ENCODE data around the gene CSRNP3. TPM values are rescaled to one million over a fixed set of nuclear protein-coding genes. Genes with fewer than 3 reads are reported as not detected.

The CSRNP3 gene
- total RNA-seq, 1 experiment from 2014 or later = 0.41 TPM

GRCh38 chr2:165716091-165716490 lies 246.6 kb downstream of the CSRNP3 start:
- no peak for DNase-seq
- Histone ChIP-seq H3K4me1 (replicated peaks; ENCODE audit: insufficient read depth) (no peaks in the 10 kb centered on the region), H3K4me3 (no peak overlapping the region), H2AFZ (no peak overlapping the region), H3K27me3 (ENCODE audit: insufficient read depth, low read depth) (no peaks in the 10 kb centered on the region), H3K4me2 (no peak overlapping the region), H3K79me2 (ENCODE audit: low read depth) (no peaks in the 10 kb centered on the region), H3K9me2 (ENCODE audit: insufficient read depth) (no peaks in the 10 kb centered on the region), H3K9me3 (ENCODE audit: insufficient read depth, low read depth) (no peaks in the 10 kb centered on the region), H3F3A (ENCODE audit: insufficient read depth, low read depth) (no peaks in the 10 kb centered on the region), H3K36me3 (ENCODE audit: low read depth) (no peaks in the 10 kb centered on the region), H3K27ac (no peak overlapping the region), H4K20me1 (ENCODE audit: insufficient read depth) (no peaks in the 10 kb centered on the region)
- POLR2A ChIA-PET (ENCODE audit: unreplicated experiment) = no interaction called here
- BruUV-seq (replicated peaks) = no TSS peak
- CTCF ChIA-PET = no interaction called here
- intact Hi-C loops (cut with micrococcal nuclease; ENCODE audit: unreplicated experiment) = no loop called here
- no peak for TF ChIP-seq CTCF (conservative IDR thresholded peaks at IDR 0.05)
- TF ChIP-seq EZH2 (IDR thresholded peaks at IDR 0.05; ENCODE audit: low read depth) = no peak

- BruUV-seq (replicated peaks) = no TSS peak
- no peak for DNase-seq
- H3K9me2 ChIP-seq (ENCODE audit: insufficient read depth) = no peaks in the 10 kb centered on the region
- no peaks in the 10 kb centered on the region for H3K9me3 ChIP-seq (ENCODE audit: insufficient read depth, low read depth)
- no peaks in the 10 kb centered on the region for H4K20me1 ChIP-seq (ENCODE audit: insufficient read depth)
- TF ChIP-seq EZH2 (IDR thresholded peaks at IDR 0.05; ENCODE audit: low read depth) (no peak), CTCF (conservative IDR thresholded peaks at IDR 0.05) (no peak)
- H3K27ac ChIP-seq = no peak overlapping the region
- ChIA-PET POLR2A (ENCODE audit: unreplicated experiment) (no interaction called here), CTCF (no interaction called here)
- no peaks in the 10 kb centered on the region for H3K36me3 ChIP-seq (ENCODE audit: low read depth)
- intact Hi-C loops (cut with micrococcal nuclease; ENCODE audit: unreplicated experiment) = no loop called here
- no peak overlapping the region for H3K4me2 ChIP-seq
- no peaks in the 10 kb centered on the region for H3K27me3 ChIP-seq (ENCODE audit: insufficient read depth, low read depth)
- no peak overlapping the region for H2AFZ ChIP-seq
- H3K4me3 ChIP-seq = no peak overlapping the region
- H3F3A ChIP-seq (ENCODE audit: insufficient read depth, low read depth) = no peaks in the 10 kb centered on the region
- no peaks in the 10 kb centered on the region for H3K4me1 ChIP-seq (replicated peaks; ENCODE audit: insufficient read depth)
- no peaks in the 10 kb centered on the region for H3K79me2 ChIP-seq (ENCODE audit: low read depth)
Observed at GRCh38 chr2:165718610-165719210, 249.2 kb downstream of the CSRNP3 start.

GRCh38 chr2:165720511-165720910 lies 251.0 kb downstream of the CSRNP3 start:
- TF ChIP-seq CTCF (conservative IDR thresholded peaks at IDR 0.05) = no peak
- TF ChIP-seq EZH2 (IDR thresholded peaks at IDR 0.05; ENCODE audit: low read depth) = no peak
- intact Hi-C loops (cut with micrococcal nuclease; ENCODE audit: unreplicated experiment) = no loop called here
- H3F3A ChIP-seq (ENCODE audit: insufficient read depth, low read depth) = no peaks in the 10 kb centered on the region
- no peaks in the 10 kb centered on the region for H3K9me2 ChIP-seq (ENCODE audit: insufficient read depth)
- POLR2A ChIA-PET (ENCODE audit: unreplicated experiment) = no interaction called here
- H3K4me2 ChIP-seq = no peak overlapping the region
- H3K79me2 ChIP-seq (ENCODE audit: low read depth) = no peaks in the 10 kb centered on the region
- CTCF ChIA-PET = no interaction called here
- no peaks in the 10 kb centered on the region for H3K36me3 ChIP-seq (ENCODE audit: low read depth)
- DNase-seq = no peak
- H3K4me3 ChIP-seq = no peak overlapping the region
- no peaks in the 10 kb centered on the region for H3K27me3 ChIP-seq (ENCODE audit: insufficient read depth, low read depth)
- no peaks in the 10 kb centered on the region for H3K9me3 ChIP-seq (ENCODE audit: insufficient read depth, low read depth)
- no TSS peak for BruUV-seq (replicated peaks)
- no peak overlapping the region for H3K27ac ChIP-seq
- no peak overlapping the region for H2AFZ ChIP-seq
- no peaks in the 10 kb centered on the region for H4K20me1 ChIP-seq (ENCODE audit: insufficient read depth)
- no peaks in the 10 kb centered on the region for H3K4me1 ChIP-seq (replicated peaks; ENCODE audit: insufficient read depth)
